HG03159 (cell line): ENCODE data around the gene FKBP15.

Experiments used
- ATAC-seq: cut with Tn5 transposase; IDR thresholded peaks from one replicate; pipeline ENCODE4 v1.9.1; 2021; ENCODE audit warnings: mild to moderate bottlenecking, moderate library complexity; ENCODE audit not compliant: unreplicated experiment

The FKBP15 gene

DNA sequence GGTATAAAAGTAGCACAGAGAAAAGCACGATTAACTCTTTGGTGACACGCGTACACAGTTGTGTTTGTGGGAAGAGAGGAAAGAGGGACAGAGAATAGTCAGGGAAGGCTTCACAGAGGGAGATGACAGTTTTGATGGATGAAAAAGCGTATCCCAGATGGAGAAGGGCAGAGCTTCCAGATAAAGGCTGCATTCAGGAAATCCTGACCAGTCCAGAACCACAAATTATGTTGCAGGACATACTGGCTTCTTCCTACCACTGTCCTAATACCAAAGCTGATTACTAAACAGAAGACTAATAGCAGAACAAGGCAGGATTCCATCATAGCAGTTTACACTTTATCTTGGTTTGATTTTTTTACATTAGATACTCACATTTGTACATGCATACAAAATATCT is 35.8 kb downstream of the FKBP15 start:
- ATAC-seq: no peak

DNA sequence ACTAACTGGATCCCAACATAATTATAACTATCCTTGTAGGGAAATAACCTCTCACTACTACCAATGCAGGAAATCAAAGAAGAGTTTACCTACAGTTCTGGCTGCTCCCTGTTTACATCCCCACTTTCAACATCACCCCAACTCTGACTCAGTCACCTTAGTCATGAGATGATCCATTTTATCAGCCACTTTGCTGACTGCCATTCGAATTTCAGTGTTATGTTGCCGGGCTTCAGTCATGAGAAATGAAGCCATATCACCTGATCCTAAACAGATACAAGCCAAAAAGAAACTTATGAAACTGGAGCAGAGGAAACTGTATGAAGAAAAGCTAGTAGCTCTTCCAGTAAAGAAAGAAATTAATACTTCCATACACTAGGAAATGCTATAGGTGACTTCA is 36.5 kb downstream of the FKBP15 start:
- ATAC-seq: no peak

DNA sequence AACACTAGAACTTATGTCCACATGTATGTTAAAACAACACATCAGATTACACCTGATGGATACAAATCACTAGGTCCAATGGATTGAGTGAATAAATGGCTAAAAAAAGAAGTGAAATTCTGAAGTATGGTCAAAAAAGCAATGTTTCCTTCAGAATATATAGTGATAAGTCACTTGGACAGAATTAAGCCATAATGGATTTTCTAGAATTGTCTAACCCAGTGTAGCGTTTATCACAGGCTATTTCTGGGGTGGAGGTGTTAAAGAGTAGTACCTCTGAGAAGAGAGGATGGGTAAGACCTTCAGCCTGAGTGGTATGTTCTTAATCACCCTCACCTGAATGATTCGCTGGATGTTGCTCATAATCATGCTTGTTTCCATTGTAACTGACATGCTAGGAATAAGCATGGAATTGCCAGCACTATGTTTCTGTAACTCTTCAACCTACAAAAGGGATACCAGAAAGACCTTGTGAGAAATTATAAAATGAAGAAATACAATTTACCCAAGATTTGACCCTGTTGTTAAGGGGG is 37.1 kb downstream of the FKBP15 start:
- ATAC-seq: no peak

DNA sequence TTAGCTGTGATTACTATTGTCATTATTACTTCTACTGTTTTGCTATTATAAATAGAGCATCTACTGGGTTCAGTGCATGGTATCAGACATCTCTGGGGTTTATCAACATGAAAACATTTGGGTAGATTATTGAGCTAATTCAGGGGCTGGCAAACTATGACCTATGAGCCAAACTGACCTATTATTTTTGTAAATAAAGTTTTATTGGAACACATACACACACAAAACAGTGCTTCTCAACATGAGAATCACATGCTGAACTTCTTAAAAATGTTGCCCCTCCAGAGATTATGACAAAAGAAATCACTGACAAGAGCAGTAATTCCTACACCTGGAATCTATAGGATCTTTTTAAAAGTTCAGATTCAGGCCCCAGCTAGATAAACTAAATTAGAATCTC is 39.9 kb downstream of the FKBP15 start:
- ATAC-seq: no peak

DNA sequence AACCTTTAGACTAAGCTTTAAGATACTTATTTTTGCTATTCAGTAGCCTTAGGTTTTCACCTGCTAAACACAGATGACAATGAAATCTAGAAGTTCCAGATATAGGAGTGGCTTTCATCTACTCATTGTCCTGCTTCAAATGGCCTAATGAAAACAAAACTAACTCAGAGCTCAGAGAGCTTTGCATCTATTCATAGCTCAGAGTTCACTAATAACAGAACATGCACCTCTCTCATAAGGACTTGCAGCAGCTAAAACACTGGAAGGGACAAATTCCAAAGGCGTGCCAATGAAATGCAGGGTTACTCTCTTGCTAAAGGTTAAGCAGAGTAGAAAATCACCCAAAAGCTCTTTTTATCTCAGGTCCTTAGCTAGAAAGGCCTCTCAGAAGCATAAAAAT is 41.2 kb downstream of the FKBP15 start:
- no peak for ATAC-seq

DNA sequence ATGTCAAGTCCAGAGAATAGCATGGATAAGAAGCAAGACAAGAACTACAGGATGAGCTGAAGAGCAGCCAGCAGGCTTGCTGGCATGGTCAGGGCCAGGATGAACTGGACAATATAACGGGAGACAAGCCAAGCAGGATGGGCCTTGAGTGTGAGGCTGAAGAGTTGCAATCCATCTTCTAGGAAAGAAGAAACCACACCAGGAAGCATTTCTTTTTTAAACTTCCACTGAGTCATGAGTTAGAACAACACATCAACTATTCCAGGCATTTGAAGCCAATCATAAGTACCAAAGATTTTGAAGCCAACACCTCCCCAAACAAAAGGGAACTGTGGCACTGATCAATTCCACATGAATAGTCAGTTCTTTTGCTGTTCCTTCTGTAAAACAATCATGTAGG is 43.0 kb downstream of the FKBP15 start:
- ATAC-seq: no peak

DNA sequence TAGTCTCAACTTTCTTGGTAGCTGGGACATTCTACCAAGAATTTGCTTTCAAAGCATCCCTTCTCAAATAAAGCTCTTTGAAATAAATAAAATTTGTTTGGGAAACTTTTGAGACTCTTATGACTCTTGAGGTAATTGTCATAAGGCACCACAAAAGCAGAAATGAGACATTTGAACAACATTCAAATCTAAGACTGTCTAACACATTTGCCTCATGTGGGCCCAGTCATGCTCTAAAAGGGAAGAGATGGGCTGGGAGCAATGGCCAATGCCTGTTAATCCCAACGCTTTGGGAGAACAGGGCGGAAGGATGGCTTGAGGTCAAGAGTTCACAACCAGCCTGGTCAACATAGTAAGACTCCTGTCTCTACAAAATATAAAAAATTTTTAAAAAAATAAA is 43.8 kb downstream of the FKBP15 start:
- ATAC-seq: no peak

DNA sequence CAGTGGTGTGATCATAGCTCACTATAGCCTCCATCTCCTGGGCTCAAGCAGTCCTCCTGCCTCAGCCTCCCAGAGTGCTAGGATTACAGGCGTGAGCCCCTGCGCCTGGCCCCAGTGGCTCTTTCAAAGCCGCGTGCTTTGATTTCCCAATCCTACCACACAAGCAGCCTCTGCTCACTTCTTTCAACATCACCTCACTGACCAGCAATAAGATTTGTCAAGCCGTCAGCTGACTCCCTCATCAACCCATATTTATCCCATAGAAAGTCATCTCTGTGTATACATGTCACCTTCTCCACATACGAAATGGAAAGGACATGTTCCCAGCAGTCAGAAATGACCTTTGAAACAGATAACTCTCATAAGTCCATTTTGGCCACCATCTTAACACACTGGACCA is 44.3 kb downstream of the FKBP15 start:
- ATAC-seq: no peak

DNA sequence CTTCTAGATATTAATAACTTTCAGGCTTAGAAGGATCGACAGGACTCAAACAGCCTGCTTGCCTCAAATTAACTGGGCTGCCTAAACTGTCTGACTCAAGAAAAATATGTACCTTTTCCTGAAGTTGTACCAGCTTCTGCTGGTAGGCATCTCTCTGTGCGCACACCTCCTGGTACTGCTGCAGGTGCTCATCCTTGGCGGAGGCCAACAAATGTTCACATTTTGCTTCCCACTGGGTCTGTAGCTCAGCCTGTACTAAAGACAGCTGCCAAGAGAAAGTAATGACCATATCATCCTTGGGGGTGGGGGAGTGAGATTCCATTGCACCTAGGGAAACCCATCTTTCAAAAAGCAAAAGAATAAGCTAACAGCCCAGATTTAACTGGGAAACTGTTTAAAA is 47.7 kb downstream of the FKBP15 start:
- no peak for ATAC-seq

DNA sequence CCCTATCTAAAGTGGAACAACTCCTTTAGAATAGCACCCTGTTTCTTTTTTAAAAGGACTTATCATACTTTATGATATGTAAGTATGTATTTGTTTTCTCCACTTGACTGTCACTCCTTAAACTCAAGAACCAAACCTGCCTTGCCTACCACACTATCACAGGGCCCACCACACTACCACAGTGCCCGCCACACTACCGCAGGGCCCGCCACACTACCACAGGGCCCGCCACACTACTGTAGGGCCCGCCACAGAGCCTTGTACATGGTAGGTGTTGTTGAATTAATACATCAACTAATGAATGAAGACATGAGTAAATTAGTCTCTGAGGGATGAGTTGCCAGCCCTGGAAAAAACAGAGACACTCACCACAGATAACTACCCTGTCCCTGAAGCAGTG is 52.3 kb downstream of the FKBP15 start:
- ATAC-seq: no peak

DNA sequence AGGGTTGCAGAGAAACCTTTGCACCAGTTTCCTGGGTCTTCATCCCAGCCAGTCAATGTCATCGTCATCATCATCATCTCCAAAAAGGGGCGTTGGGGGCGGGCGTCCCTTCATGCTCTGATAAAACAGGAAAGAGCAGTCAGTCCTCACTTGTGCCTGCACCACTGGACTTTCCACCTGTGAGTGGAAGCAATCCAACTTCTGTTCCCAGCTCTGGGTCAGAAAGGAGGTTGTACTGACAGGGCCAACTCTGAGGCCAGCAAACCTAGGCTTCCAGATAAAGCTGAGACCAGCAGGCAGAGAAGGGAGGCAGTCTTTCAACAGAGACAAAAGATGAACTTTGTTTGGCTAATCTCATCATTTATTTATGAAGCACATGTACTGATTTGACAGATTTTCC is 55.0 kb downstream of the FKBP15 start:
- no peak for ATAC-seq

DNA sequence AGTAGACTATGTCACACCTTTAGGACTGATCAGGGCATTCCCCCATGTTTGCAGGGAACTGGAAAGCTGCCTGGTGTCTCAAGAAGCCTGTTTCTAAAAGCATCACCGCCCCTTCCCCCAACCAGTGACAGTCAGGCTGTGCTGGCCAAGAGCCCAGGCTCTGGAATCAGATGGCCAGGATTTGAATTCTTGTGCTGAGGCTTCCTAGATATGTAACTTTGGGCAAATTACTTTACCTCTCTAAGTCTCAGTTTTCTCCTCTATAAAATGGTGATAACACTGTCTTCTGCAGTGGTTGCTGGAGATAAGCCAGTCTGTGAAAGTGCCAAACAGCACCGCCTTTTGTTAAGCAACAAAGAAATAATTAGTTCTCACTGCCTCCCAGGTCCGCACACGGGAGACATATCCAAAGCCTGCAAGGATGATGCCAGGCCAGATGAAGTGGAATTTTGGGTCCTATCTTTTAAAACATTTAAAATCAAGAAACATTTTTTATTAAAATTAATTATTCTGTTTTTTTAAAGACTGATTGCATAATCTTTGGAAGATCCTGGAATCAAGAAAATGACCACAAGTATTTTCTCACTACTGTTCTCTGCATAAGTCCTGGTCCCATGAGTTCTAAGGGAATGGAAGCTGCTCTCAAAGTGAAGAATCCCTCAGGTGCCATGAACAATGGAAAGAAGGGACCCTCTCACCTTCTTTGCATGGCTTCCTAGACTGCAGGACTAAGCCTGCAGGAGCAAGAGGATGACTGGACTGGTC is 56.4 kb downstream of the FKBP15 start:
- ATAC-seq: no peak

DNA sequence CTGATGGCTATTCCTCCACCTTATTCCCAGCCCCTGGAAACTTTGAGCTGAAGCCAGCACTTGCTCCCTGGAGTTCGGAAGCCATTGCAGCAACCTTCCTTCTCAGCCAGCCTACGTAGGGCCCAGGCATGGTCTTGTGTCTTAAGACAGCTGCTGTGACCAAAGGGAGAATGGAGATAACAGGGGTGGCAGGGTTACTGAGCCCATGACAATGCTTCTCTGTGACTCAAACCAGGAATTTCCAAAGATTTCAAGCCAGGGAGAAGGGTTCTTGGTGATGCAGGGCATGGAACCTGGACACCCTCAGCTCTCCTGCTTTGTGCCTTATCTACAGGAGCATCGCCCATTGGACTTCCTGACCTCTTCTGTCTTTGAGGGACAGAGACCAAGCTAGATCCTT is 58.1 kb downstream of the FKBP15 start:
- no peak for ATAC-seq

DNA sequence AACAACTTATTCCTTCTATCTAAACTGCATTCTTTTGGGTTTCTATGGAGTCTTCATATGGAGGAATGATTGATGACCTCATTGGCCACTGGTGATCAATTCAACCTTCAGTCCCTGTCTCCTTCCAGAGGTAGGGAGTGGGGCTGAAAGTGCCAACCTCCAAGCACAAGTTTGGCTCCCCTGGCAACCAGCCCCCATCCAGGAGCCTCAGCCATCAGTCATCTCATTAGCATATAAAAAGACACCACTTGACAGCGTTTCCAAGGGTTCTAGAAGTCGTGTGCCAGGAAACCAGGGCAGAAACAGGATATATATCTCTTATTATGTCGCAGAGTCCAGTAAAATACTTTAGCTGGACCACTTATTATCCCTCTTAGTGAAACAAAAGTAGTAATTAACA is 60.5 kb downstream of the FKBP15 start:
- ATAC-seq: no peak

DNA sequence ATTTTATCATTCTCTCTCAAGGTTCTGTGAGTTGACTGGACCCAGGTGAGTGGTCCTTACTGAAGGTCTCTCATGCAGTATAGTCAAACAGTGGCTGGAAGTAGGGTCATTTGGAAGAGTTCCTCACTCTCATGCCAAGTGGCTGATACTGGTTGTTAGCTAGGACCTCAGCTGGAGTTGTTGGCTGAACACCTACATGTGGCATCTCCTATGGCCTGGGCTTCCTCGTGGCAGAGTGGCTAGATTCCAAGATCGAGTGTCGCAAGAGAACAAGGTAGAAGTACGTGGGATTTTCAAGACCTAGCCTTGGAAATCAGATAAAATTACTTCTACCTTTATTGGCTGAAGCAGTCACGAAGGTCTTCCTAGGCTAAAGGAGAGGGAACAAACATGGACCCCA is 62.6 kb downstream of the FKBP15 start:
- no peak for ATAC-seq

DNA sequence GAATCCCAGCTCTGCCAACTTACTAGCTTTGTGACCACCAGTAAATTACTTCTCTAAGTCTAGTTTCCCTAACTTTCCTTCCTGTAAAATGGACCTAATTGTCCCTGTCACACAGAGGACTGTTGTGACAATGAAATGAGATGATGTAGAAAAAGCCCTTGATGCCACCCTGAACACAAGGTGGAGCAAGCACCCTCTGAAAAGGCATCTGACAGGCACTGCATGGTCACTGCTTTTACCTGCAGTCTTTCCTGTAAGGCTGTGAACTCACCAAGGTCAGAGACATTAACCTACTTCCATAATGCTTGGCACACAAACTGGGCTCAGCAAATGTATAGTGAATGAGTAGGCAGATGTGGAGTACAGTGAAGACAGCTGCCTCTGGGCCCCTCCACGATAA is 64.2 kb downstream of the FKBP15 start:
- ATAC-seq: no peak

DNA sequence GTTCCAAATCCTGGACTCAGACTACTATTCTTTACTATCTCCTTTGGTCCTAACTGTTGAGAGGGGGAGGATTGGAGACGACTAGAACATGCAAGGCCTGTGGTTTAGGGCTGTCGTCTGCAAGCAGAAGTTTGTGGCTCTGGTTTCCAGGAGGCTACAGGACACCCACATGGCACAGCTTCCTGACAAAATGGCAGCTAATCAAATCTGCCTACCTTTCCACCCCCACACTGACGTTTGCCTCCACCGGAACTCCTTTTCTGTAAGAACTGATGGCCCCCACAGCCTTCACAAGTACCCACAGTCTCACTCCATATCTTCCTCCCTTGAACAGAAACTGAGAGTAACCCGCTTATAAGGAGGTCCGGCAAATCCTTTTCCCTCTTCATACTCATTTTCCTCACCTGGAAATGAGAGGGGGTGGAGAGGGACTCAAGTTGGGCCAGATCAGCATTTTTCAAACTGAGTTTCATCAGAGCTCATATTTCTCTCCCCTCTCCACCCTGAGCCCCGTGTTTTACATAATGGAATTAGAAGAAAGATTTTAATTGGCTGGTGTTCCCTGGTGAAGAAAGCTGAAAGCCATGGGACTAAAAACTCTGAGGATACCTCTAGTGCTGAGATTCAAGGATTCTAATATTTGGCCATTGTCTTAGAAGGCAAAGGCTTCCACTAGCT is 65.0 kb downstream of the FKBP15 start:
- no peak for ATAC-seq

DNA sequence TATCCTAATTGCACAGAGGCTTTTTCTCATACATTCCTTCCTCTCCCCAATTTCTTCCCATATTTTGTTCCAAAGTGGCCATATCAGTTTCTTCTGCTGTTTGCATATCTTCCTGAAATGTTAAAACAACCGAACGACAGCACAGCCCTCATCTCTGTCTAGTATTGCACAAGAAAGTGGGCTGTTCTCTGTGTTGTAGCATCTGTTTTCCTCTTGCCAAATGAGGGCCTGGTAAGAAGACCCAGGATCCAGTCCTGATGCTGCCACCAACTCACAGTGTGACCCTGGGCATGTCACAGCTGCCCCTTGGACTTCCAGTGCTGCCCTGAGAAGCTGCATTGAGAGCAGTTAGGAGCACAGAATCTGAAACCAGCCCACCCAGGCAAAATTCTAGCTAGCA is 66.1 kb downstream of the FKBP15 start:
- no peak for ATAC-seq

DNA sequence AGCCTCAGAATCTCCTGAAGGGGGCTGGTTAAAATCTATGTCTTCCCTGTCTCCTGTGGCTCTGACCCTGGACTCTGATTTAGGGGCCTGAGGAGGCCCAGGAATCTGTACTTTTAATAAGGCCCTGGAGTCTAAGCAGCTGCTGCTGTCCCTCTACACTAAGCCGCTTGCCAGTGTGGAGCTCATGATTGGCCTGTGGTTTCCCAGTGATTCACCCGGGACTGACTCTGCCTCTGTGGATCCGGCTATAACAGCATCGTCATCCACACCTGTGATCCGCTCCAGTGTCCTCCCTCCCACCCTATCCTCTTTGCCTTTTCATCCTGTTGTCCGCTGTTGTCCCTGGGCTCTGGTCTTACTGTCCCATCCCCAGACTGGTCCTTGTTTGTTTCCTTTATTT is 66.6 kb downstream of the FKBP15 start:
- no peak for ATAC-seq

DNA sequence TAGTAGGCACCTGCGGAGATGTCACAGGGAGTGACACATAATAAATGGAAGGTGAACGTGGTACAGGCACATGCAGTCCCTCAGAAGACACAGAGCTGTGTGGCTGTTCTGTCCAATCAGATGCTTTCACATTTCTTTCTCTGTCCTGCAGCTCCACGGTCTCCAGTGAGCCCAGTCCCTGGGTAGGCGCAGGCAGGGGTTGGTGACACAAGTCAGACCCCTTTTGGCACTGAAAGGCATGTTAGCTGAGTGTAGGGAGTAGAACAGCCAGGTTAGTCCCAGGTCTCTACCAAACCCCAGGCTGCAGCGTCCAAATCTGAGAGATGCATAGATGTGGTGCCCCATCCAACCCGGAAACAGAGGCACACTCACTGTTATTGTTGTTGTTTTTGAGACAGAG is 67.5 kb downstream of the FKBP15 start:
- no peak for ATAC-seq

DNA sequence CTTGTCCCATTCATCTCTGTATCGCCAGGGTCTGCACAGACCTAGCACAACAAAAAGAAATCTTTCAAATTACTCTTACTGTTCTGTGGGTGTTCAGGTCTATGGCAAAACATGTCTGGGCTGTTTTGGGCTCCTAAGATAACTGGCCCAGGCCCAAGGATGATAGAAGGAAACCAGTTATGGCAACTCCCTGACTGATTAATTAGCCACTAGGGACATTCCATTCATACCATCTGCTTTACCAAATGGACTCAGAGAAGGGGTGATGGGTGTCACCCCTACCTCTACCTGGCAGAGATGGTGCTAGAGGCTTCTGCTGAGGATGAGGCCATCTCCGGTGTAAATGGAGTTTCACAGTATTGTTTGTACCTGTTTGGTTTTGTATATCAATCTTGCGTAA is 68.4 kb downstream of the FKBP15 start:
- no peak for ATAC-seq
